Urinary bladder (tissue), 4 donors: ENCODE data around the gene ADRA2B. TPM values are rescaled to one million over a fixed set of nuclear protein-coding genes. Genes with fewer than 3 reads are reported as not detected.

ENCODE experiments used
- DNase-seq: peaks from one replicate; pipeline ENCODE4 v3.0.0-alpha.2; 2015; ENCODE audit errors: extremely low spot score
- H3K27ac ChIP-seq: one replicate; pipeline ENCODE4 v1.5.1; 2013; ENCODE audit warnings: low read depth, mild to moderate bottlenecking, moderate library complexity
- H3K36me3 ChIP-seq: one replicate; pipeline ENCODE4 v1.6.1; 2013; ENCODE audit warnings: mild to moderate bottlenecking, moderate library complexity; ENCODE audit not compliant: insufficient read depth
- H3K4me1 ChIP-seq: one replicate; pipeline ENCODE4 v1.6.1; 2013; ENCODE audit warnings: mild to moderate bottlenecking, moderate library complexity; ENCODE audit not compliant: insufficient read depth
- H3K4me3 ChIP-seq: one replicate; pipeline ENCODE4 v1.5.1; 2013; ENCODE audit warnings: low read depth, low read length
- WGBS: extraction: QIAGEN DNeasy Blood & Tissue Kit; methylation state at CpG from one replicate; pipeline ENCODE4 v1.1.7; 2013; 5-methylcytosine and 5-hydroxymethylcytosine counted together
- polyA plus RNA-seq: library from polyadenylated mRNA; stranded (reverse); fragments of 200-250 nt; gene quantifications from one replicate; pipeline ENCODE4 v1.2.3, GENCODE V29; 2013
- total RNA-seq: library from RNA; depleted of rRNA; stranded (reverse); fragments of >200 nt; gene quantifications from one replicate; pipeline ENCODE4 v1.2.3, GENCODE V29; 2014
- donor health status: healthy with polysubstance abuse.
- donor health status: healthy.

Gene ADRA2B
- total and polyA plus RNA-seq, 2 donors = 1.2 to 1.6 TPM

GRCh38 chr2:96113951-96114350 lies 2.4 kb downstream of the ADRA2B start:
- 90% methylated on average over 17 of the region's 17 CpGs for WGBS
- DNase-seq = no peak
- H3K4me1 ChIP-seq = no peaks in the 10 kb centered on the region
- no peak overlapping the region for H3K4me3 ChIP-seq
- no peak overlapping the region for H3K27ac ChIP-seq
- no peaks in the 10 kb centered on the region for H3K36me3 ChIP-seq

GRCh38 chr2:96113367-96113677 lies 3.0 kb downstream of the ADRA2B start:
- WGBS = 87% methylated on average over 7 of the region's 7 CpGs
- Histone ChIP-seq H3K4me1 (no peaks in the 10 kb centered on the region), H3K27ac (no peak overlapping the region), H3K4me3 (no peak overlapping the region), H3K36me3 (no peaks in the 10 kb centered on the region)
- no peak for DNase-seq

- no peak overlapping the region for H3K27ac ChIP-seq
- no peak for DNase-seq
These were observed 3.6 kb downstream of the ADRA2B start for GRCh38 chr2:96112501-96113366.

GRCh38 chr2:96111823-96112500 lies 4.4 kb downstream of the ADRA2B start:
- no peaks in the 10 kb centered on the region for H3K36me3 ChIP-seq
- no peak for DNase-seq
- H3K4me1 ChIP-seq = no peaks in the 10 kb centered on the region
- WGBS = 85% methylated on average over 7 of the region's 7 CpGs
- no peak overlapping the region for H3K4me3 ChIP-seq
- no peak overlapping the region for H3K27ac ChIP-seq

More at GRCh38 chr2:96112501-96113366, 3.6 kb downstream of the ADRA2B start:
- Histone ChIP-seq H3K36me3 (no peaks in the 10 kb centered on the region), H3K4me3 (no peak overlapping the region), H3K4me1 (no peaks in the 10 kb centered on the region)
- 88% methylated on average over 9 of the region's 9 CpGs for WGBS

GRCh38 chr2:96111257-96111640 lies 5.1 kb downstream of the ADRA2B start:
- no peak overlapping the region for H3K4me3 ChIP-seq
- WGBS = 82% methylated on average over 4 of the region's 4 CpGs
- no peak for DNase-seq

GRCh38 chr2:96110621-96111256 lies 5.6 kb downstream of the ADRA2B start:
- Histone ChIP-seq H3K4me1 (no peaks in the 10 kb centered on the region), H3K4me3 (no peak overlapping the region), H3K36me3 (no peaks in the 10 kb centered on the region), H3K27ac (no peak overlapping the region)
- no peak for DNase-seq
- 85% methylated on average over 13 of the region's 13 CpGs for WGBS

More at GRCh38 chr2:96111257-96111640, 5.1 kb downstream of the ADRA2B start:
- H3K4me1 ChIP-seq = no peaks in the 10 kb centered on the region
- H3K36me3 ChIP-seq = no peaks in the 10 kb centered on the region
- no peak overlapping the region for H3K27ac ChIP-seq

- Histone ChIP-seq H3K36me3 (no peaks in the 10 kb centered on the region), H3K4me3 (no peak overlapping the region), H3K4me1 (no peaks in the 10 kb centered on the region), H3K27ac (no peak overlapping the region)
- WGBS = 89% methylated on average over 3 of the region's 3 CpGs
- DNase-seq = no peak
These were observed 6.3 kb downstream of the ADRA2B start for GRCh38 chr2:96109931-96110511.

- WGBS = 51% methylated on average over 3 of the region's 3 CpGs
- no peak for DNase-seq
- no peak overlapping the region for H3K4me3 ChIP-seq
- no peaks in the 10 kb centered on the region for H3K4me1 ChIP-seq
- H3K36me3 ChIP-seq = no peaks in the 10 kb centered on the region
- no peak overlapping the region for H3K27ac ChIP-seq
These were observed 7.0 kb downstream of the ADRA2B start for GRCh38 chr2:96109361-96109680.

- H3K4me1 ChIP-seq = no peaks in the 10 kb centered on the region
- no peaks in the 10 kb centered on the region for H3K36me3 ChIP-seq
- WGBS = 30% methylated on average over 17 of the region's 17 CpGs
- no peak for DNase-seq
- no peak overlapping the region for H3K4me3 ChIP-seq
- H3K27ac ChIP-seq = no peak overlapping the region
These were observed 7.6 kb downstream of the ADRA2B start for GRCh38 chr2:96108541-96109360.

GRCh38 chr2:96108151-96108540 lies 8.2 kb downstream of the ADRA2B start:
- Histone ChIP-seq H3K27ac (no peak overlapping the region), H3K4me1 (no peaks in the 10 kb centered on the region), H3K4me3 (no peak overlapping the region), H3K36me3 (no peaks in the 10 kb centered on the region)
- 58% methylated on average over 5 of the region's 5 CpGs for WGBS
- no peak for DNase-seq

- no peak for DNase-seq
- Histone ChIP-seq H3K27ac (no peak overlapping the region), H3K4me3 (no peak overlapping the region), H3K36me3 (no peaks in the 10 kb centered on the region), H3K4me1 (no peaks in the 10 kb centered on the region)
- 84% methylated on average over 3 of the region's 3 CpGs for WGBS
These were observed 8.7 kb downstream of the ADRA2B start for GRCh38 chr2:96107708-96108065.

GRCh38 chr2:96106991-96107707 lies 9.2 kb downstream of the ADRA2B start:
- H3K27ac ChIP-seq = no peak overlapping the region
- no peaks in the 10 kb centered on the region for H3K36me3 ChIP-seq
- no peak for DNase-seq
- no peaks in the 10 kb centered on the region for H3K4me1 ChIP-seq
- no peak overlapping the region for H3K4me3 ChIP-seq
- WGBS = 80% methylated on average over 9 of the region's 9 CpGs
